Omental fat pad (tissue), 4 donors: ENCODE measurements around the gene GSTM5. TPM values are rescaled to one million over a fixed set of nuclear protein-coding genes. Genes with fewer than 3 reads are reported as not detected.
"Not testable (repeated sequence)": the region's sequence is repeated elsewhere in the genome, so short reads cannot be mapped to it uniquely, and the experiment has no call there.

Experiments used
- ATAC-seq: fragments of 150-250 bp; one replicate; pipeline ENCODE4 v1.9.1; 2016; ENCODE audit warnings: mild to moderate bottlenecking, moderate library complexity; ENCODE audit not compliant: low FRiP score
- DNase-seq: peaks from one replicate; pipeline ENCODE4 v3.0.0-alpha.2; 2019; ENCODE audit warnings: low spot score
- total RNA-seq, 4 donors: library from RNA; depleted of rRNA; stranded (reverse); fragments of >200 nt; gene quantifications; one replicate each; pipeline ENCODE4 v1.1.0, GENCODE V29; 2016
- TF ChIP-seq, protein P1 (sequence below), 3 donors: fragments of 450-650 bp; IDR thresholded peaks; one replicate each; pipeline ENCODE4 v1.5.1; 2016 to 2017; ENCODE audit warnings: antibody characterized with exemption in 3 of 3, mild to moderate bottlenecking in 3 of 3, moderate library complexity in 2 of 3

Gene GSTM5
- total RNA-seq, 4 donors from 2014 or later: 4.2 to 6.6 (median 4.9) TPM

- no peak for DNase-seq
- TF ChIP-seq, protein P1, sequence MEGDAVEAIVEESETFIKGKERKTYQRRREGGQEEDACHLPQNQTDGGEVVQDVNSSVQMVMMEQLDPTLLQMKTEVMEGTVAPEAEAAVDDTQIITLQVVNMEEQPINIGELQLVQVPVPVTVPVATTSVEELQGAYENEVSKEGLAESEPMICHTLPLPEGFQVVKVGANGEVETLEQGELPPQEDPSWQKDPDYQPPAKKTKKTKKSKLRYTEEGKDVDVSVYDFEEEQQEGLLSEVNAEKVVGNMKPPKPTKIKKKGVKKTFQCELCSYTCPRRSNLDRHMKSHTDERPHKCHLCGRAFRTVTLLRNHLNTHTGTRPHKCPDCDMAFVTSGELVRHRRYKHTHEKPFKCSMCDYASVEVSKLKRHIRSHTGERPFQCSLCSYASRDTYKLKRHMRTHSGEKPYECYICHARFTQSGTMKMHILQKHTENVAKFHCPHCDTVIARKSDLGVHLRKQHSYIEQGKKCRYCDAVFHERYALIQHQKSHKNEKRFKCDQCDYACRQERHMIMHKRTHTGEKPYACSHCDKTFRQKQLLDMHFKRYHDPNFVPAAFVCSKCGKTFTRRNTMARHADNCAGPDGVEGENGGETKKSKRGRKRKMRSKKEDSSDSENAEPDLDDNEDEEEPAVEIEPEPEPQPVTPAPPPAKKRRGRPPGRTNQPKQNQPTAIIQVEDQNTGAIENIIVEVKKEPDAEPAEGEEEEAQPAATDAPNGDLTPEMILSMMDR (IDR thresholded peaks at IDR 0.05): no peak
- no peak for ATAC-seq
Observed at GRCh38 chr1:109763646-109764415, 51.8 kb downstream of the GSTM5 start, which contains the start of gene EPS8L3. TSS of gene EPS8L3 (minus strand) at chr1:109763923. CDS start at chr1:109761749, 2,174 bp downstream.

- TF ChIP-seq, protein P1 (IDR thresholded peaks at IDR 0.05): no peak
- no peak for DNase-seq
- no peak for ATAC-seq
Observed at GRCh38 chr1:109764561-109765482, 52.8 kb downstream of the GSTM5 start.

DNA sequence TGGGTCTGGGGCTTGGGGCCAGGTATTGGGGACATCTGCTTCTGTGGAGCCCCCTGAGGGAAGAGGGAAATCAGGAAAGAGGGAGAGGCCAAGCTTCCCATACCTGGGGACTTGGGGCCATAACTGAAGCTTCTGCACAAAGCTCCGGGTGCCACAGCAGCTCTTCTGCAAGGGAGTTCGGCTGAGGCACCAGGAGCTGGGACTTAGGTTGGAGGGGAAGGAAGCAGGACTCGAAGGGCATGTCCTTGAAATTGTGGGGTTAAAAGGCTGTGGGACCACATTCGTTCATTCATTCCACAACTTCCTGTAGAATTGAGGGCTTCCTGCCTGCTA lies 53.4 kb downstream of the GSTM5 start:
- TF ChIP-seq, protein P1 (IDR thresholded peaks at IDR 0.05): no peak
- ATAC-seq (no peak), DNase-seq (no peak)

GRCh38 chr1:109765896-109766615 lies 54.0 kb downstream of the GSTM5 start:
- ATAC-seq (no peak), DNase-seq (no peak)
- TF ChIP-seq, protein P1 (IDR thresholded peaks at IDR 0.05): no peak

- ATAC-seq: not testable (repeated sequence)
- peak; percentile 21 for DNase-seq
Observed at GRCh38 chr1:109766991-109767636, 55.1 kb downstream of the GSTM5 start.

Other genes with a start within 250 kb of the GSTM5 start
- 1 to 10 TPM; 1.7 to 3.7 (median 2.2) TPM for gene SYPL2, start 245.7 kb upstream of the GSTM5 start, total RNA-seq
- gene ATXN7L2, start 228.3 kb upstream of the GSTM5 start, total RNA-seq: 1 to 10 TPM; 3.5 to 5.3 (median 4.7) TPM
- 10 to 100 TPM in 1 of 4 donors, 1 to 10 TPM in 3; 6.1 to 12.0 (median 8.4) TPM for gene CYB561D1, start 218.2 kb upstream of the GSTM5 start, total RNA-seq
- 10 to 100 TPM in 1 of 4 donors, 1 to 10 TPM in 3; 2.4 to 10.6 (median 5.9) TPM for gene AMIGO1, start 202.5 kb upstream of the GSTM5 start, total RNA-seq
- not detected for gene GPR61, start 172.4 kb upstream of the GSTM5 start, total RNA-seq
- gene GNAI3, start 163.6 kb upstream of the GSTM5 start, total RNA-seq: 1 to 10 TPM; 7.4 to 9.8 (median 8.3) TPM
- gene GNAT2, start 92.6 kb upstream of the GSTM5 start, total RNA-seq: not detected
- 10 to 100 TPM; 33.8 to 88.1 (median 68.6) TPM for gene AMPD2, start 92.4 kb upstream of the GSTM5 start, total RNA-seq
- gene GSTM4, start 56.2 kb upstream of the GSTM5 start, total RNA-seq: 10 to 100 TPM; 14.7 to 29.8 (median 20.8) TPM
- 10 to 100 TPM; 35.3 to 74.7 (median 52.2) TPM for gene GSTM2, start 44.2 kb upstream of the GSTM5 start, total RNA-seq
- 10 to 100 TPM in 1 of 4 donors, not detected in 3; 19.3 TPM for gene GSTM1, start 24.4 kb upstream of the GSTM5 start, total RNA-seq
- 100 to 1,000 TPM in 1 of 4 donors, 10 to 100 TPM in 3; 34.4 to 223 (median 62.8) TPM for gene GSTM3, start 28.8 kb downstream of the GSTM5 start, total RNA-seq
- gene EPS8L3, start 51.7 kb downstream of the GSTM5 start, total RNA-seq: not detected
- gene CSF1, start 198.6 kb downstream of the GSTM5 start, total RNA-seq: 100 to 1,000 TPM; 103 to 158 (median 118) TPM